Sciatic nerve (tissue), 2 donors: ENCODE data around the gene ANTXR2. TPM values are rescaled to one million over a fixed set of nuclear protein-coding genes. Genes with fewer than 3 reads are reported as not detected.

ENCODE experiments used
- ATAC-seq: fragments of 200-7000 bp; cut with Tn5 transposase; one replicate; pipeline ENCODE4 v1.9.1; 2020; ENCODE audit warnings: mild to moderate bottlenecking, moderate library complexity
- DNase-seq: peaks from one replicate; pipeline ENCODE4 v3.0.0-alpha.2; 2020; ENCODE audit warnings: low spot score
- intact Hi-C: fragments of 100-400 bp; cut with DNase I; formaldehyde crosslinking; loops from one replicate; pipeline ENCODE4 v1.14.2; 2022
- total RNA-seq: library from RNA; stranded (reverse); fragmentation: NEBNext Ultra II Directional; extraction: Animal tissue kit (Norgen Biotek cat#: 25700); gene quantifications from one replicate; pipeline ENCODE4 v1.2.1, GENCODE V29; 2021
- donor health status: DM: no; HTN: no; CAD: no.
- donor health status: DM: no; HTN: no; CAD: no.

The ANTXR2 gene
- total RNA-seq, 1 donor from 2014 or later = 94.4 TPM

DNA sequence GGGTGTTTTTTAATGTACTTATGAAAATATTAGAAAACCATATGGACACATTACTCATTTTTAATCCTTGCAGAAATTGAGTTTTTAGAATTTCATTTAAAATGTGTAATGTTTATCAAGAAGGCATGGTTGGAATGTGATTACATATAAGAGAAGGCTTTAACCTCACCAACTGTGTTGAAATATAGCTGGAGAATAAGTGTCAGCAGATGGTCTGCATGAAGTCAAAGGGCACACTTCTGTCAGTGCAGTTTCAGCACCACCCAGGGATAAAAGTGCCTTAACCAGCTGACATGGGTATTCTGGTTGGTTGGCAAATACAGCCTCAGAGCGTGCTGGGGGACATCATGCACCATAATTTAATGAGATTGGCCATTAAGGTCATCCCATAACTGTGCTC, 21.2 kb upstream of the ANTXR2 start:
- DNase-seq (no peak), ATAC-seq (no peak)
- intact Hi-C loops = no loop called here

DNA sequence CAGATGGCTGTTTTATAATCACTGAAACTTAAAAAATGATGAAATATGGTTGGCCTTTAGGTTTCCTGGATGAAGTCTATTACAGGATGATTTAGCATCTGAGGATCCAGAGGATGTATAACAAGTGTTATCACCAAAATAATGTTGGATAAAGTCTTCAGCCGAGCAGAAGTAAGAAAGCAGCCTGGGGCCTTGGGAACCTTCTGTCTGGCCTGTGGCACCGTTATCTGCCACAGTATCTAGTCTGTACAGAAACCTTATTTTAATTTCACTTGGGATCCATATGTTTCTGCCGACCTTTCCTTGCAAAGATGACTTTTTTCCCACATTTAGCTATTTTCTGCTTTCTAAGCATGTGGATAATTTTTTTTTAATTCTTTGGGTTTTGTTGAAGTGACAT, 20.5 kb upstream of the ANTXR2 start:
- ATAC-seq (no peak), DNase-seq (no peak)
- intact Hi-C loops = no loop called here

DNA sequence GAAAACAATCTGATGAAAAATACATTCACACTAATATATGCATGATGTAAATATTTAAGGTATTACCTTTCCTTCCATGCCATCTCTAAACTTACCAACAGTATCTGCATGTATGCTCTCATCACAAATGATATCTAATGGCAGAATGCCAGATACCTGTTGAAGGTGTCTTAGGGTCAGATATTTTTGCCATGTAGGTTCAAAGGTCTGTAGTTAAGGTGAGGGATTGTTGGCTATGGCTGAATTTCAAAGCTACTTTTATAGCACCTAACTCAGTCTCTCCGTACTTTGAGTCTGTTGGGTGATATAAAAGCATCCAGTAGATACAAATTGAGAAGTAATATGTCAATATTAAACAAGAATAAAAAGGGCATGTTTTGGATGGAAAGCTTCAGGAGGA, 19.8 kb upstream of the ANTXR2 start:
- intact Hi-C loops = no loop called here

DNA sequence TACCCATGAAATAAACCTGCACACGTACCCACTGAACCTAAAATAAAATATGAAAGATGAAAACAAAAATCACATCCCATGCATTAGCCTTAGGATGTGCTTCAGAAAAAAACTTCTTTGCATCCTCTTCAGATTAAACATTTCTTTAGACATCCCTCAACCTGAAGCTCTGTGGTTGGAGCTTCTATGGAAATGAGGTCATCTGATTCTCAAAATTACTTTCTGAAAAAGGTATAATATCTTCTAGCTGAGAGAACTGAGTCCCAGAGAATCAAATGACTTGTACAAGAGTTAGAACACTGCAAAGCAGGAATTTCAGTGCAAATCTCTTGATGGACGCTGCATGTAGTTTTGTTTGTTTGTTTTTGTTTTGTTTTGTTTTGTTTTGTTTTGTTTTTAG, 19.1 kb upstream of the ANTXR2 start:
- ATAC-seq = no peak
- DNase-seq = no peak
- intact Hi-C loops = no loop called here

More for the DNA sequence above, 19.8 kb upstream of the ANTXR2 start:
- ATAC-seq (no peak), DNase-seq (no peak)

DNA sequence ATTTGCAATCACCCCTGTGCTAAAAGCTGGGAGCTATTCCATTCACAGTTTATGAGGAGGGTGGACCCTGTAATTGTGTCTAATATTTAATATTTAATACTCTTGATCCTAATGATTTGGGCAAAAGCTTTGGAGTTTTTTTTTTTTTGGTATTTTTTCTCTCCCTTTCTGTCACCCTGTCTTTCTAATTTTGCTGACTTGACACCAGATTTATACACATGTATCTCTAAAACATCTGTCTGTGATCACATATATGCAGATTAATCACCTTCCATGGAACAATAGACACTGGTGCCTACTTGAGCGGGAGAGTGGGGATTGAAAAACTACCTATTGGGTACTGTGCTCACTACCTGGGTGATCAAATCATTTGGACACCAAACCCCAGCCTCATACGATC, 18.7 kb upstream of the ANTXR2 start:
- no peak for DNase-seq
- ATAC-seq = no peak

DNA sequence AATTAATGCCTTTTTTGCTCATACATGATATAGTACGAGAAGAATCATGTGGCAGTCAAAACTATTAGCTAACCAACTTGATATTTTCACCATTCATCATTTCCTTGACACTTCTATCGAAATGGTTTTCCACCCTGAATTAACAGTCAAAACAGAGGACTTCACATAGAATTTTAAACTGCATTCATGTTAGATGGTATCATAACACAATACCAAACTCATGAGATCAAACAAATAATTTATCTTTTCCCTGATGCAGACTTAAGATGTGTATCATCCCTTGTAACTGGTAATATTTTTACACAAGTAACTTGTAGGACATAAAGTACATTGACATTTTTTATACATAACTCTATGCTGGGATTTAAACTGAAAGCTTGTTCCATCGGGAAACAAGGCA, 18.2 kb upstream of the ANTXR2 start:
- DNase-seq = no peak
- no peak for ATAC-seq
- intact Hi-C loops = no loop called here

More for the DNA sequence above, 18.7 kb upstream of the ANTXR2 start:
- intact Hi-C loops = no loop called here

DNA sequence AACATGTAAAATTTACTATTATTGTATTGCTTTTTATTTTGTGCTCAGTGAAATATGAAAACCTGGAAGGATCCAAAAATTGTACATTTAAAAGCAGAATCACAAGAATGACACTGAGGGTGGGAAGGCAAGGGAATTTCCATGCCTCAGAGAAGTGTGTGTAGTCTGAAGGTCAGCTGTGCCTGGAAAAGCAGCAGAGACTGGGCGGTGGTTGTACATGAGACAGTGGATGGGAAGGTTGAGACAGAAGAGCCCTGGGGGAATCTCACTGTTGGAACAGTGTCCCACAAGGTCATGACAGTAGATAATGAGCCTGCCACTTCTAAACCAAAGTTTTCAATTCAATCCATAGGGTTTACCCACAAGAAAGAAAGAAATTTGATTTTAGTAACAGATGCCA, 17.1 kb upstream of the ANTXR2 start:
- intact Hi-C loops = no loop called here
- DNase-seq (no peak), ATAC-seq (no peak)

DNA sequence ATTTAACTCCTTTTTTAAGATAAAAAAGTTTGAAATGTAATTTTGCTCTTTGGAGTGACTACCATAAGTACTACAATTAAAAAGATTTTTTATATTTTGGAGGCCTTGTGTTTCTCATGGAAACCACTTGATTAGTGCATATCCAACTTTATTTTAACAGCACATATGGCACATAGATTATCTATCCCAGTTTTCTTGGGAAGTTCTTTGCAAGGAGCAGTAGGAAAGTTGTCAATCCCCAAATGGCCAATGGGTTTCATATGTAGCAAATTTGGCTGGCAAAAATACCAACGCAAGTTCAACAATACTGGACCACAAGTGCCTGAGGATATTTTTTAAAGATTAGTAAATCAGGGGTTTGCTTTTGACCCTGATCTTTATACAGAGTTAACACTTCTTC, 15.4 kb upstream of the ANTXR2 start:
- intact Hi-C loops = no loop called here
- no peak for DNase-seq
- no peak for ATAC-seq

DNA sequence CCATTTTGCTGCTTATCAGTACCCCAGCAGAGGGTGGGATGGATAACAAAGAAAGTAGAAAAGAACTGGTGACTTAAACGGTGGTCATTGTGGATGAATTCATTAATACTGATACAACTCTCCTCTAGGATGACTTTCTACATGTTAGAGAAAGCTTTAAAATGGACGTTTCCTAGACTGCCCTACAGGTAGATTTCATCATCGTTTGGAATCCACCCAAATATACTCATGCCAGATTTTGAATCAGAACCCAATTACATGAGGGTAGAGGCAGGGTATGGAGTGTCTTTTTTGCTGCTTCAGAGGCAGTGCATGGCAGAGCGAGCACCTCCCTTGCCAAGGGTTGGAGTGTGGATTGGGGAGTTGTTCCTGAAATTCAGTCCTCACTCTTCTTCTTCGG, 13.3 kb upstream of the ANTXR2 start:
- ATAC-seq (no peak), DNase-seq (no peak)
- intact Hi-C loops = no loop called here

DNA sequence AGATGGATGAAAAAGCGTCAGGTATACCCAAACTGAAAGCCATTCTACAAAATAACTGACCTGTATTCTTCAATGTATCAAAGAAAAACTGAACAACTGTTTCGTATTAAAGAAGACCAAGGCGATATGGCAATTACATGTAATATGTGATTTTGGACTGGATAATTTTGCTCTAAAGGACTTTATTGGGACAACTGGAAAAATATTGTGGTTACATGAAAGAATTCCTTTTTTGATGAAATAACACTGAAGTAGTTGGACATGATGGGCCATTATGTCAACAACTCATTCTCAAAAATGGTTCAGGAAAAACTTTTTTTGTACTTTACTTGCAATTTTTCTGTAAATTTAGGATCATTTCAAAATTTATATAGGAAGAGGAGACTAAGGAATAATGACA, 12.1 kb upstream of the ANTXR2 start:
- ATAC-seq = no peak
- intact Hi-C loops = no loop called here
- DNase-seq = no peak

DNA sequence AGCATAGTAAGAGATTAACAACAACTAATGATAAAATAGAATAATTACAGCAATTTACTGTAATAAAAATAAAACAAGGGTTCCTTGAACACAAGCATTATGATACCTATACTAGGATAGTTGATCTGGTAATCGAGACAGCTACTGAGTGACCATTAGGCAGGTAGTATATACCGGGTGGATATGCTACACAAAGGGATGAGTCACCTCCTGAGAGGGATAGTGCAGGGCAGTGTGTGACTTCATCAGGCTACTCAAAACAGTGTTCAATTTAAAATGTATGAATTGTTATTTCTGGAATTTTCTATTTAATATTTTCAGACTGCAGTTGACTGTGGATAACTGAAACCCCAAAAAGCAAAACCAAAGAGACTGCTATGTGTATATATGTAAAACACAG, 9.7 kb upstream of the ANTXR2 start:
- DNase-seq = no peak
- intact Hi-C loops = no loop called here
- no peak for ATAC-seq

DNA sequence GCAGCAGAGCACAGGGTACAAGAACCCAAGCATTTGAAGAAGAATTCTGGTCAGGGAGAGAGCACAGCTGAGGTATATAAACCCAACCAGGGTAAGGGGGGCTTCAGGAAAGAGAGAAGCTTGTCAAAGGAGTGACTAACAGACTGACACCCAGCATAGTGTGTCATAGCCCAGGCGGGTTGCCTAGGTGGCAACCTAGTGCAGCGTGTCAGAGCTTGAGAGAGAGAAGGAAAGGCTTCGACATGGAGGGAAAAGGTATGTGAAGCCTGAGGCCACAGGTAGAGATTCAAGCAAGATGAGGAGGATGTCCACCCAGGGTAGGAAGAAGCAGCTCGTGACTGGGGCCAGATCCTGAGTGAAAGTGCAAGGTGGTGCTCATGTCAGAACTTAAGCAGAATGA, 8.5 kb upstream of the ANTXR2 start:
- intact Hi-C loops = no loop called here
- DNase-seq (no peak), ATAC-seq (no peak)

DNA sequence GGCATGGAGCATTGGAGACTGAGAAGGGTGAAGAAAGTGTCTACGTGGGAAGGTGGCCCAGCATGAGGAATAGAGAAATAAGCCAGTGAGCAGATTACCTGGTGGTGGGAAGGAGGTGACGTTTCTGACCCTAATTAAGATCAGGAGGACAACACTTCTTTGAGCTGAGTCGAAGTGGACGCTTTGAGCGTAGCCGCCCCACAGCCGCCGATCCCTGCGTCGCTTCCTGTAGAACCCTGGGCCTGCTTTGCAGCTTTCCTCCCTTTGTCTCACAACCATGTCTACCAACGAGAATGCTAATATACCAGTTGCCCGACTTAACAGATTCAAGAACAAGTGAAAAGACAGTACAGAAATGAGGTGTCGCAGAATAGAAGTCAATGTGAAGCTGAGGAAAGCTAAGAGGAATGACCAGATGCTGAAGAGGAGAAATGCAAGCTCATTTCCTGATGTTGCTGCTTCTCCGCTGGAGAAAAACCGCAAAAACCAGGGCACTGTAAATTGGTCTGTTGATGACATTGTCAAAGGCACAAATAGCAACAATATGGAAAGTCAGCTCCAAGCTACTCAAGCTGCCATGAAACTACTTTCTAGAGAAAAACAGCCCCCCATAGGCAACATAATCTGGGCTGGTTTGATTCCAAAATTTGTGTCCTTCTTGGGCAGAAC, 6.4 kb upstream of the ANTXR2 start:
- ATAC-seq (no peak), DNase-seq (no peak)
- intact Hi-C loops = no loop called here

DNA sequence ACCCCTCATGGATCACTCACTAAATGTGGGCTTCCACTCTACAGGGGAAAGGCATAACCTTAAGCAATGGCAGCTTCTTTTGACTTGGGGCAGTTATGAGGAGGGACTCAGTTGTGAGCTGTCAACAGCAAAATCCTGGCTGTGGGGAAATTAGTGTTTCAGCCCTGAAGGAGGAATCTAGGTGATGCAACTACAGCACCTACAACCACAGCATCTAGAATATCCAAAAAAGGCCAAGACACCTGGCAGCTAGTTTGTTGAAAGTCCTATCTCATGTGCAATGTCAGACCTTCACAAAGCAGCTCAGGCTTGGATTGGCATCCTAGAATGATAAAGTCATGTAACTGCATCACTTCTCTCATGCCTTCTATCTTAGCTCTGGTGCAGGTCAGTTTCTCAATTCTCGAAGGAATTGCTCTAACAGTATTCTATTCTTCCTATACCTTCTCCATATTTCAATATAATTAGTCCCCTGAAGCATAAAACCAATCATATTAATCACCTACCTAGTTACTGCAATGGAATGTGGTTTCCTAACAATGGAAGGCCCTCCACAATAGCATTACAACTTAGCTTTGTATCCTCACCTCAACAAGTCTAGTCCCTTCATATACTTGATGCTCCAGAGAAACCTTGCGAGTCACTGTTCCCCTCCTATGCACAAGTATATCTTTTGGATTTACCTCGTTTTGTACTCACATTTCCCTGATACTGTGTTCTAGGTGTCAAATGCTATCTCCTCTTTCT, 5.5 kb upstream of the ANTXR2 start:
- intact Hi-C loops = no loop called here
- no peak for DNase-seq
- ATAC-seq = no peak

DNA sequence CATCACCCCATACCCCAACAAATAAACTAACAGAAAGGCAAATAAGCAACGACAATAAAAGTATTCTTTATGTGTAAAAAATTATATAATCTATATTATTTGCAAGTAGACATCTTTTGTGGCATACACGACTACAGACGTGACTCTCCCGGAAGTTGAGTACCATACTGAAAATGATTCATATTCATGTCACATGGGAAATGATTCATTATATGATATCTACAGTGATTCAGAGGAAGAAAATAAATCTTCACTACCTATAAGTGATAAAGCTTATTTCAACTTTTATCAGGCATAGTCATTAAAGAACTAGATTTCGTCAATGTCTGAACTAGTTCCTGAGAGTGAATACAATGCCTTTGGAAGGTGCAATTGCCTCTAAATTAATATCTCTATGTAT, 4.6 kb upstream of the ANTXR2 start:
- DNase-seq (no peak), ATAC-seq (no peak)
- intact Hi-C loops = no loop called here

DNA sequence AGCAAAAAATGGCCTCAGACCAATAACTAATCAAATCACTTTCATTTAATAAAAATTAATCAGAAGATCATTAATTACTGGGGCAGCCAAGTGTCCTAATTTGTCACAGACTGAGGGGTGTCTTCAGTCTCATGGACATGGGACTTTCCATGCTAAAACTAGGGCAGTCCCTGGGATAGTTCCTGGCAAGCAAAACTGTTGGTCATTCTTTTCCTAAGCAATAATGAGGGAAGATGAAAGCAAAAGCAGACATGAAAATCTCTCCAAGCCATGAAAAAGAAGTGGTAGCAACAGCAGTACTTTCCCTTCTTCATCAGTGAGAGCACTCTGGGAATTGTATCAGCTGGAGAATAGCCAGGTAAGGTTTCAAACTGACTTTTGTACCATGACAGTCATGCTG, 3.7 kb upstream of the ANTXR2 start:
- ATAC-seq (no peak), DNase-seq (no peak)
- intact Hi-C loops = no loop called here

DNA sequence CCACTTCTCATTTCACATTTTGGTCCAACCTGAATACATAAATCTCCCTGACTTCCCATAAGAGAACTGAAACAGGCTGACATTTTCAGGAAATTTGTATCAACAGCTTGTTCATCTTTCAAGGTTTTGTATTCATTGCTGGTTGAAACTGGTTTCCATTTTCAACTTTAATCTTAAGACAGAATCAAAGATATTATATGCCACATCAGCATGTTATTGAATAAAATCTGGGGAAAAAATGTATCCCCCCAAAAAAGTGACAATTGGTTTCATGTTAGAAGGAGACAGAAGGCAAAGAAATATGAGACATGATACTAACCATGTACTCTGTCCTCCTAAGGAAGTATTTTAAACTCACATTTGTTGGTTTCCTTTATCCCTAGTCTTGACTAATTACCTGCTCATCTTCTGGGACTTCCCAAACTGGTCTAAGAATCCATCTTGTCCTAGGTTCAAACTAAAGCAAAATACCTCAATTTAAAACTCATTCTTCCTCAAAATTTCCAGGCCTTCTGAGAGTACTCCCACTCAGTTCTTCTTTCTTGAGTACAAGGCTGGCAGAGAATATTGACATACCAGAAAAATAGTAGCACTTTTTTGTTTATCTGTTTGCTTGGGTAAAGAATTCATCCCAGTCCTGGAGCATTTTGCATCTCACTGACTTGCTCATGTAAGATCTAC, 3.1 kb upstream of the ANTXR2 start:
- ATAC-seq (no peak), DNase-seq (no peak)
- intact Hi-C loops = no loop called here

DNA sequence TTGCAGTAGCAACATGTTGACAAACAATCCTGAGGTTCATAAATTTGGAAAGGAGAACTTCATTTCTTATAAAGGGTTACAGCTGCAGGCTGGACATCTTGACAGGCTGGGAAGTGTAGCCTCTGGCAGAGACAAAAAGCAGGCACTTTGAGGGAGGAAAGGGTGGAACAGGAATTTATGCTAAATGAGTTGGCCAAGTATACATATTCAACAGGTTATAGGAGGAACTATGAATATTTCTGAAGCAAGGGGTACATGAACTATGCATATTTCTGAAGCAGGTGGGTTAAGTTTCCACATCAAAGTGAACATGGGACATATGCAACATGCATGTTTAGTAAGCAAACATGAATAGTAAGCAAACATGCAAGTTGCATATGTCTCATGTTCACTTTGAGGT, 1.6 kb upstream of the ANTXR2 start:
- intact Hi-C loops = no loop called here
- DNase-seq (no peak), ATAC-seq (no peak)

DNA sequence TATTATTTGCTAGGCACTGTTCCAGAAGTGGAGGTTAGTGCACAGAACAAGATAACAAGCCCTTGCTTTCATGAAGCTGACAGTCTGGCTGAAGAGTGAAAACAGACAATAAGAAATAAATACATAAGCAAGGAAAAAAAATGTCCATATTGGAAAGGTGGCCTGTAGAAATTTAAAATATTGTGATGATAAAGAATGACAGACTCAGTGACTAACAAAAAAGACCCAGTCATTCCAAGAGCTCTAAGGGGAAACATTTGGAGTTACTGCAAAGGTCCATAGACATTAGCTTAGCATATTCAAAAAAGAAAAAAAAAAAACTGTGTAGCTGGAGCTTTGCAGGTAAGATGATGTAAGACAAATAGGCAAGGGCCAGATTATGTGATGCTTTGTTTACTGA, 1.0 kb upstream of the ANTXR2 start:
- intact Hi-C loops = no loop called here
- DNase-seq (no peak), ATAC-seq (no peak)

DNA sequence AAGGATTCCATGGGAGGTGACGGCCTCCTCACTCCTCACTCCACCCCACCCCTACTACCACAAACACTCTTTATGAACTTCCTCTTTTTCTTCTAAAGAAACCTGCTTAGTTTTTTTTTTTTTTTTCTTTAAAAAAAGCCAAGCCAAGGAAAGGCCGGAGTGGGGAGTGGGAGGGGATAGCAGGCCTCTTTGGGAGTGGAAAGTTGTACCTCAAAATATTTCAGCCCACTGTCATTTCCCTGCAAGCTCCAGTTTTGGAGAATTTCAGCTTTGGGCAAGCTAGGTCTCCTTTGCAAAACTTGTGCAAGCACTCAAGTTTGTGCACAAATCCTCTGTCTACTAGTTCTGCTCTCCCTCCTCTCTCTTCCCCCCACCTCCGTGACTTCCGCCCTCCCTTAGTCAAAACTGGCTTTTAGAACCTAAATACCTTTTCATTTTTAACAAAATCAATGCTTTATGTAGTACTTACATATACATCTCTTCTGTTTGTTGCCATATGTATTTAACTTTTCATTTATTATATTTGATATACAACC, 512 bp upstream of the ANTXR2 start:
- DNase-seq (no peak), ATAC-seq (no peak)
- intact Hi-C loops = no loop called here
